Progenitor cell of endocrine pancreas (in vitro differentiated cells): ENCODE data around the gene PRXL2C. TPM values are rescaled to one million over a fixed set of nuclear protein-coding genes. Genes with fewer than 3 reads are reported as not detected.
A peak's percentile ranks its signal among the peaks of the same experiment; 100 is the strongest.
"Not testable (repeated sequence)": the region's sequence is repeated elsewhere in the genome, so short reads cannot be mapped to it uniquely, and the experiment has no call there.

Source experiments
- DNase-seq: peaks from one replicate; pipeline ENCODE4 v3.0.0; 2021; ENCODE audit warnings: low spot score; ENCODE audit not compliant: unreplicated experiment
- H3K27ac Mint-ChIP-seq: 2 replicates; pipeline ENCODE4 v1.8.0; 2021; ENCODE audit warnings: mild to moderate bottlenecking, moderate library complexity, mixed read lengths
- H3K27me3 Mint-ChIP-seq: 2 replicates; pipeline ENCODE4 v1.8.0; 2021; ENCODE audit warnings: mixed read lengths
- H3K36me3 Mint-ChIP-seq: 2 replicates; pipeline ENCODE4 v1.8.0; 2022; ENCODE audit warnings: mixed read lengths; ENCODE audit not compliant: insufficient read depth
- H3K4me1 Mint-ChIP-seq: 2 replicates; pipeline ENCODE4 v1.8.0; 2021; ENCODE audit warnings: low read depth, mixed read lengths
- H3K4me3 Mint-ChIP-seq: 2 replicates; pipeline ENCODE4 v1.8.0; 2021; ENCODE audit warnings: low read depth, mild to moderate bottlenecking, moderate library complexity, mixed read lengths
- H3K9me3 Mint-ChIP-seq: 2 replicates; pipeline ENCODE4 v1.8.0; 2021; ENCODE audit warnings: low read depth, mixed read lengths
- CTCF ChIP-seq: fragments of 200-600 bp; sonication (generic); IDR thresholded peaks from one replicate; pipeline ENCODE4 v1.5.0; 2021; ENCODE audit warnings: antibody characterized with exemption, mild to moderate bottlenecking; ENCODE audit not compliant: unreplicated experiment
- total RNA-seq: library from RNA; stranded (reverse); gene quantifications from 2 replicates; pipeline ENCODE4 v1.2.1, GENCODE V29; 2021

Gene PRXL2C
- total RNA-seq, 1 donor from 2014 or later, result 6.2 TPM

- Mint-ChIP-seq H3K4me1 (peaks cover 31% of the 10 kb centered on the region), H3K9me3 (no peaks in the 10 kb centered on the region), H3K4me3 (peak overlapping the region; percentile 78), H3K27me3 (no peaks in the 10 kb centered on the region), H3K36me3 (no peaks in the 10 kb centered on the region), H3K27ac (peak overlapping the region; percentile 89)
- peak; percentile 21 for DNase-seq
- TF ChIP-seq CTCF, result no peak
Observed at GRCh38 chr9:96618209-96619123, 36.7 kb downstream of the PRXL2C start.

GRCh38 chr9:96617439-96618185 lies 37.5 kb downstream of the PRXL2C start:
- Mint-ChIP-seq H3K27ac (peak overlapping the region; percentile 82), H3K4me1 (peaks cover 31% of the 10 kb centered on the region)
- no peak for DNase-seq

GRCh38 chr9:96616817-96617438 lies 38.2 kb downstream of the PRXL2C start:
- no peak for TF ChIP-seq CTCF
- no peaks in the 10 kb centered on the region for H3K27me3 Mint-ChIP-seq
- H3K9me3 Mint-ChIP-seq, result no peaks in the 10 kb centered on the region
- no peaks in the 10 kb centered on the region for H3K36me3 Mint-ChIP-seq
- peak overlapping the region; percentile 78 for H3K4me3 Mint-ChIP-seq
- H3K4me1 Mint-ChIP-seq, result peaks cover 35% of the 10 kb centered on the region
- no peak for DNase-seq
- no peak overlapping the region for H3K27ac Mint-ChIP-seq

More at GRCh38 chr9:96617439-96618185, 37.5 kb downstream of the PRXL2C start:
- Mint-ChIP-seq H3K4me3 (peak overlapping the region; percentile 78), H3K9me3 (no peaks in the 10 kb centered on the region), H3K27me3 (no peaks in the 10 kb centered on the region), H3K36me3 (no peaks in the 10 kb centered on the region)
- no peak for TF ChIP-seq CTCF

- DNase-seq, result no peak
- Mint-ChIP-seq H3K9me3 (no peaks in the 10 kb centered on the region), H3K36me3 (no peaks in the 10 kb centered on the region), H3K27ac (no peak overlapping the region), H3K27me3 (no peaks in the 10 kb centered on the region), H3K4me3 (no peak overlapping the region), H3K4me1 (peaks cover 26% of the 10 kb centered on the region)
- TF ChIP-seq CTCF, result no peak
Observed at GRCh38 chr9:96615411-96615810, 39.7 kb downstream of the PRXL2C start.

GRCh38 chr9:96614664-96615063 lies 40.5 kb downstream of the PRXL2C start:
- H3K27me3 Mint-ChIP-seq, H3K27ac Mint-ChIP-seq, H3K4me3 Mint-ChIP-seq, DNase-seq, H3K36me3 Mint-ChIP-seq, H3K9me3 Mint-ChIP-seq: not testable (repeated sequence)
- H3K4me1 Mint-ChIP-seq, result peaks cover 24% of the 10 kb centered on the region
